Hepatocyte (in vitro differentiated cells): Measurements from ENCODE around the gene VAMP2.

Experiments used
- EZH2phosphoT487 ChIP-seq: fragments of 200-600 bp; sonication (generic); IDR thresholded peaks from one replicate; pipeline ENCODE4 v1.6.1; 2018; ENCODE audit warnings: antibody characterized with exemption, mild to moderate bottlenecking, low read depth, moderate library complexity; ENCODE audit not compliant: unreplicated experiment, severe bottlenecking
- TF ChIP-seq, protein P1 (sequence below): fragments of 200-600 bp; sonication (generic); IDR thresholded peaks from 2 replicates; pipeline ENCODE4 v1.5.1; 2016; ENCODE audit warnings: antibody characterized with exemption, mild to moderate bottlenecking; ENCODE audit not compliant: poor library complexity

DNA sequence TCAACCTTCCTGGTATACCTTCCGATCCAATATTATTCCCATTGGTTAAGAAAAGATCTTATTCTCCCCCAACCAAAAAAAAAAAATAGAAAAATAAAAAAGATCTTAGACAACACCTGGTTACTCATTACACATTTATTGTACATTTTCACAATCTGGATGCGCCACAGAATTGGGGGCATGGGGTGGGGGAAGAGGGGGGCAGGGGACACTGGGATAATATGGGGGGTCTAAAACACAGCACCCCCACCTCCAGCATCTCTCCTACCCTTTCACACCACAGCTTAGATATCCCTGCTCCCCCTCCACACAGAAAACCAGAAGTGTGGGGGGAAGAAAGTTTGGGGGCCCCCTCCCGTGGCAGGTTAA, 3.7 kb downstream of the VAMP2 start:
- TF ChIP-seq, protein P1, sequence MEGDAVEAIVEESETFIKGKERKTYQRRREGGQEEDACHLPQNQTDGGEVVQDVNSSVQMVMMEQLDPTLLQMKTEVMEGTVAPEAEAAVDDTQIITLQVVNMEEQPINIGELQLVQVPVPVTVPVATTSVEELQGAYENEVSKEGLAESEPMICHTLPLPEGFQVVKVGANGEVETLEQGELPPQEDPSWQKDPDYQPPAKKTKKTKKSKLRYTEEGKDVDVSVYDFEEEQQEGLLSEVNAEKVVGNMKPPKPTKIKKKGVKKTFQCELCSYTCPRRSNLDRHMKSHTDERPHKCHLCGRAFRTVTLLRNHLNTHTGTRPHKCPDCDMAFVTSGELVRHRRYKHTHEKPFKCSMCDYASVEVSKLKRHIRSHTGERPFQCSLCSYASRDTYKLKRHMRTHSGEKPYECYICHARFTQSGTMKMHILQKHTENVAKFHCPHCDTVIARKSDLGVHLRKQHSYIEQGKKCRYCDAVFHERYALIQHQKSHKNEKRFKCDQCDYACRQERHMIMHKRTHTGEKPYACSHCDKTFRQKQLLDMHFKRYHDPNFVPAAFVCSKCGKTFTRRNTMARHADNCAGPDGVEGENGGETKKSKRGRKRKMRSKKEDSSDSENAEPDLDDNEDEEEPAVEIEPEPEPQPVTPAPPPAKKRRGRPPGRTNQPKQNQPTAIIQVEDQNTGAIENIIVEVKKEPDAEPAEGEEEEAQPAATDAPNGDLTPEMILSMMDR = no peak
- TF ChIP-seq EZH2phosphoT487 = no peak
